Mesodermal cell (in vitro differentiated cells): ENCODE measurements around the gene CELF4. TPM values are rescaled to one million over a fixed set of nuclear protein-coding genes. Genes with fewer than 3 reads are reported as not detected.

Source experiments
- H3K27ac ChIP-seq: 2 replicates; pipeline ENCODE4 v1.7.0; 2013; ENCODE audit warnings: mild to moderate bottlenecking, low read depth, low read length, moderate library complexity; ENCODE audit not compliant: severe bottlenecking
- H3K36me3 ChIP-seq: 2 replicates; pipeline ENCODE4 v1.7.1; 2013; ENCODE audit warnings: mild to moderate bottlenecking, low read length, moderate library complexity; ENCODE audit not compliant: control insufficient read depth, insufficient read depth
- H3K4me1 ChIP-seq: one replicate; pipeline ENCODE4 v1.7.1; 2013; ENCODE audit warnings: mild to moderate bottlenecking, low read length; ENCODE audit not compliant: insufficient read depth, control insufficient read depth, poor library complexity, severe bottlenecking
- H3K4me3 ChIP-seq: 2 replicates; pipeline ENCODE4 v1.7.0; 2013; ENCODE audit warnings: low read length, control low read depth, mild to moderate bottlenecking; ENCODE audit not compliant: insufficient read depth, poor library complexity, severe bottlenecking; ENCODE audit errors: extremely low read depth
- H3K9me3 ChIP-seq: 2 replicates; pipeline ENCODE4 v1.7.1; 2013; ENCODE audit warnings: mild to moderate bottlenecking, low read length, moderate library complexity; ENCODE audit not compliant: control insufficient read depth
- whole genome bisulfite sequencing, 2 experiments: methylation state at CpG; one replicate each; pipeline ENCODE4 v1.1.5; 2013; ENCODE audit warnings: missing lambda C conversion rate in 2 of 2; ENCODE audit not compliant: insufficient coverage in 2 of 2; 5-methylcytosine and 5-hydroxymethylcytosine counted together
- polyA plus RNA-seq, 2 experiments: library from polyadenylated mRNA; stranded (reverse); fragments of 50-300 nt; gene quantifications; one replicate each; pipeline ENCODE4 v1.2.3, GENCODE V29; 2013

CELF4 gene
- 1.8 TPM for polyA plus RNA-seq (2013, experiment 1 of 2)
- 1.4 TPM for polyA plus RNA-seq (2013, experiment 2 of 2)

- Histone ChIP-seq H3K9me3 (no peaks in the 10 kb centered on the region), H3K27ac (no peak within 1 kb of the TSS), H3K4me1 (peaks cover 8% of the 10 kb centered on the region), H3K36me3 (no peaks in the 10 kb centered on the region), H3K4me3 (peak within 1 kb of the TSS; percentile 56)
- 0 to 1% methylated on average over 54 to 61 of the region's 62 CpGs for WGBS, 2 experiments
These were observed at the start of gene CELF4 for GRCh38 chr18:37565101-37565976. CELF4 (minus strand) TSS chr18:37565798.

GRCh38 chr18:37613253-37613565 lies 47.6 kb upstream of the CELF4 start:
- Histone ChIP-seq H3K4me1 (no peaks in the 10 kb centered on the region), H3K4me3 (no peak overlapping the region), H3K36me3 (no peaks in the 10 kb centered on the region), H3K9me3 (no peaks in the 10 kb centered on the region), H3K27ac (no peak overlapping the region)
- 100% methylated on average over 1 of the region's 1 CpG; no CpG with 5 or more reads in 1 of the 2 experiments for WGBS, 2 experiments

DNA sequence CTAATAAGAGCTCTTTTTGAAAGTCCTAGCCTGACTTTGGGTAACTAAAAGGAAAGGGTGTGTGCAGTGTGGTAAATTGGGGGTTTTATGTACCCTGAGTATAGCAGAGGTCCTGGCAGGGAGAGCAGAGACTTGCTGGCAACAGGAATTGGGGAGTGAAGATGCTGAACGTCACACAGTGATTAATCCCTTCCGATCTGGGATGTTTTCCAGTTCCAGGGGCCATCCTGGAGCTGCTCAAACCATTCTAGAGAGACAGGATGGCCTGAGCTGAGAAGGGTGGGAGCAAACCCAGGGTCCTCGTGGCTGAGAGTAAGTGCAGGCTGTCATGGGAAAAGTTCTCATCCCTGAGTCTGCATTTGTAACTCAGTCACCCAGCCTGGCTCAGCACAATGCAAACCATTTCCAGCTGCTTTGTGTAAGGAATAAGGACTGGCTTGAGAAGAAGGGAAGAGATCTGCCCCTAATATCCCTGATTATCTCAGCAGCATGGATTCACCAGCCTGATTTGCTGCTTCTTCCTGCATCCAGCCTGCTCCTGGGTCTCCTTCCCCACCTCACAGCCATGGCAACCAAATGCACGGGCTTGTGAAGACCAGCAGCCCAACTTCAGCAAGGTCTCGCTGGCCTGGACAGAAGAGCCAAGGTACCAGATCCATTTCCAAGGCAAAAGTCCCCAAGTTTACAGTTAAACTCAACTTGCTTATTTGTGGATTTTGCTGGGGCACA lies 47.1 kb upstream of the CELF4 start:
- H3K9me3 ChIP-seq = no peaks in the 10 kb centered on the region
- WGBS, 2 experiments = 78 to 85% methylated on average over 3 to 4 of the region's 5 CpGs
- no peak overlapping the region for H3K4me3 ChIP-seq
- no peaks in the 10 kb centered on the region for H3K4me1 ChIP-seq
- H3K36me3 ChIP-seq = no peaks in the 10 kb centered on the region
- no peak overlapping the region for H3K27ac ChIP-seq

- H3K27ac ChIP-seq = no peak overlapping the region
- no peaks in the 10 kb centered on the region for H3K4me1 ChIP-seq
- H3K9me3 ChIP-seq = no peaks in the 10 kb centered on the region
- H3K36me3 ChIP-seq = no peaks in the 10 kb centered on the region
- H3K4me3 ChIP-seq = no peak overlapping the region
- WGBS, 2 experiments = 100% methylated on average over 1 of the region's 5 CpGs; no CpG with 5 or more reads in 1 of the 2 experiments
These were observed 46.1 kb upstream of the CELF4 start for GRCh38 chr18:37611614-37612279.

- Histone ChIP-seq H3K4me3 (no peak overlapping the region), H3K27ac (no peak overlapping the region), H3K36me3 (no peaks in the 10 kb centered on the region), H3K9me3 (no peaks in the 10 kb centered on the region), H3K4me1 (no peaks in the 10 kb centered on the region)
- WGBS, 2 experiments = 93 to 98% methylated on average over 6 to 7 of the region's 10 CpGs
These were observed 43.3 kb upstream of the CELF4 start for GRCh38 chr18:37608876-37609275.

DNA sequence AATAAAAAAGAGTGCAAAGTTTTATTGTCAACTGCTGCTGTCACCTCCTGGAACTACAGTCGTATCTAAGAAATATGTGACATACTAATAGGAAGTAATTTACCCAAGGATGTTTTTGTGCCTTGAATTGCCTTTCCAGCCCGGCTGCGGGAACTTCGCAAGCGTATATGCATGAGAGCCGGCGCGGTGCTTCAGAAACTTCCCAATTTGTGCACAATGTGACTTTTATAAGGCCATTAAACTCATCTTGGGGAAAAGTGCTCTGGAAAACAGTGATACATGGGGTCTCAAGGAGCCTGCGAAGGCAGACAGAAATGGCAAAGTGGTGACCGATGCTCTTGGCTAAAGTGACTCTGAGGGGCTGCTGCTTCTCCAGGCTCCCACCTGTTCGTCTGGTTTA lies 41.7 kb upstream of the CELF4 start:
- H3K27ac ChIP-seq = no peak overlapping the region
- no peaks in the 10 kb centered on the region for H3K4me1 ChIP-seq
- no peaks in the 10 kb centered on the region for H3K9me3 ChIP-seq
- WGBS, 2 experiments = 97 to 100% methylated on average over 3 to 9 of the region's 11 CpGs
- H3K36me3 ChIP-seq = no peaks in the 10 kb centered on the region
- H3K4me3 ChIP-seq = no peak overlapping the region

- WGBS, 2 experiments = 86 to 90% methylated on average over 3 to 4 of the region's 4 CpGs
- no peaks in the 10 kb centered on the region for H3K36me3 ChIP-seq
- no peak overlapping the region for H3K27ac ChIP-seq
- H3K4me3 ChIP-seq = no peak overlapping the region
- no peaks in the 10 kb centered on the region for H3K4me1 ChIP-seq
- no peaks in the 10 kb centered on the region for H3K9me3 ChIP-seq
These were observed 38.4 kb upstream of the CELF4 start for GRCh38 chr18:37604032-37604431.

DNA sequence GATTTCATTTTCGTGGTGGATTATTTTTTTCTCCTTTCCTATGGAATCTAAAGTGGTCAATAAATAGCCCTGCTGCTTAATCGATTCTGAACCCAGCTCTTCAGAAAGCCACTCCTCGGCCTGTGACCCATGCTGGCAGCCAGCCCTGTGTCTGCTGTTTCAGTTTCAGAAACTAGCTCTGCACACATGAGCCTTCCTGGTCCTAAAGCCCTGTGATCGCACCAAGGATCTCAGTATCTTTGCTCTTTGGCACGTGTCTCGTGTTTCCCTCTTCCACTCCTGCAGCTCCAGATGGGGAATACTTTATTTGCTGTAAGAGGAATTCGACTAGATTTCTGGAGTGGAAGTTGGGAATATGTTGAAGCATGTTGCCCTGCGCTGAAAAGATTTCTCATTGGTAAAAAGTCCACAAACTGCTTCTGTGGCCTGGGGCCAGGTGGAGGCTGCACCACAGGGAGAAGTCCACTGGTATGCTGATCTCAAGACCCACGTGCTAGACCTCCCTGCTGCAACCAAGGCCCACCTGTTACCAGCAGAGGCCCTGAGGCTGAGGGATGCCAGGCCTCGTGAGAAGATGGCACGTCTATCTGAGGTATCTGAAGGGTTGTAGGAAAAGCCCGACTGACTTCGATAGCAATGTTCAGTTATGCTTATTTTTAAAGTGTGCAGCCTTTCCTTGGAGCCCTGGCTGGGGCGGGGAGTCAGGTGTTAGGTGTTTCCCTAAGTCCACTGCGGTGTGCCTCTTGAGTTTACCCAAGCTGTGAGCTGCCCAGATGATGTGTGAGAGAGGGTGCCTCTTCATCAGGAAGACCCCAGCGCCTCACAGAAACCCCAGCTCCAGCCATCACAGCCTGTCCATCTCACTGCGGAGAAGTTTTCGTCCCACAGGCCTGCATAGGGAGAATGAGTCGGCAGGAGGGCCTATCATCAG lies 33.6 kb upstream of the CELF4 start:
- H3K4me1 ChIP-seq = no peaks in the 10 kb centered on the region
- no peak overlapping the region for H3K4me3 ChIP-seq
- no peaks in the 10 kb centered on the region for H3K36me3 ChIP-seq
- no peak overlapping the region for H3K27ac ChIP-seq
- 74 to 84% methylated on average over 11 to 14 of the region's 19 CpGs for WGBS, 2 experiments
- H3K9me3 ChIP-seq = no peaks in the 10 kb centered on the region

- H3K4me1 ChIP-seq = no peaks in the 10 kb centered on the region
- WGBS, 2 experiments = 96 to 97% methylated on average over 3 to 4 of the region's 5 CpGs
- no peaks in the 10 kb centered on the region for H3K36me3 ChIP-seq
- no peak overlapping the region for H3K4me3 ChIP-seq
- H3K9me3 ChIP-seq = no peaks in the 10 kb centered on the region
- H3K27ac ChIP-seq = no peak overlapping the region
These were observed 32.8 kb upstream of the CELF4 start for GRCh38 chr18:37598396-37598795.

GRCh38 chr18:37590346-37590745 lies 24.7 kb upstream of the CELF4 start:
- WGBS, 2 experiments = no CpG with 5 or more reads among the region's 1 CpG
- Histone ChIP-seq H3K9me3 (peaks cover 6% of the 10 kb centered on the region), H3K27ac (no peak overlapping the region)

More at GRCh38 chr18:37590346-37590745, 24.7 kb upstream of the CELF4 start:
- Histone ChIP-seq H3K36me3 (no peaks in the 10 kb centered on the region), H3K4me1 (no peaks in the 10 kb centered on the region), H3K4me3 (no peak overlapping the region)
